ENCODE results near the gene NEURL4. TPM values are rescaled to one million over a fixed set of nuclear protein-coding genes. Genes with fewer than 3 reads are reported as not detected.
A peak's percentile ranks its signal among the peaks of the same experiment; 100 is the strongest.

NEURL4 gene
- total RNA-seq, 1 donor from 2014 or later, result 31.9 TPM

GRCh38 chr17:7281953-7282751 lies 47.0 kb downstream of the NEURL4 start:
- peak; percentile 87 for DNase-seq
- H3K27ac ChIP-seq (replicated peaks), result peak overlapping the region; percentile 95
- H3K4me1 ChIP-seq, result peaks cover 61% of the 10 kb centered on the region

GRCh38 chr17:7281074-7281952 lies 47.8 kb downstream of the NEURL4 start, which contains the start of gene SLC2A4:
TSS of gene SLC2A4 (plus strand) at chr17:7281718. CDS start at chr17:7281935, 217 bp downstream.
- TF ChIP-seq CTCF (IDR thresholded peaks at IDR 0.05; ENCODE audit: borderline replicate concordance), result no peak
- Histone ChIP-seq H3K36me3 (peaks cover 29% of the 10 kb centered on the region), H3K9me3 (replicated peaks) (no peaks in the 10 kb centered on the region), H3K27ac (replicated peaks) (peak within 1 kb of the TSS; percentile 95), H3K4me1 (peaks cover 61% of the 10 kb centered on the region), H3K4me3 (peak within 1 kb of the TSS; percentile 76), H3K27me3 (ENCODE audit: low read depth) (peaks cover 38% of the 10 kb centered on the region)
- intact Hi-C loops (cut with micrococcal nuclease), result no loop called here
- DNase-seq, result peak; percentile 94

More at GRCh38 chr17:7281953-7282751, 47.0 kb downstream of the NEURL4 start:
- Histone ChIP-seq H3K9me3 (replicated peaks) (no peaks in the 10 kb centered on the region), H3K36me3 (peaks cover 34% of the 10 kb centered on the region), H3K27me3 (ENCODE audit: low read depth) (peaks cover 40% of the 10 kb centered on the region), H3K4me3 (peak overlapping the region; percentile 76)
- intact Hi-C loops (cut with micrococcal nuclease), result no loop called here
- TF ChIP-seq CTCF (IDR thresholded peaks at IDR 0.05; ENCODE audit: borderline replicate concordance), result no peak

- no peaks in the 10 kb centered on the region for H3K9me3 ChIP-seq (replicated peaks)
- H3K4me1 ChIP-seq, result peaks cover 54% of the 10 kb centered on the region
- peaks cover 22% of the 10 kb centered on the region for H3K36me3 ChIP-seq
- TF ChIP-seq CTCF (IDR thresholded peaks at IDR 0.05; ENCODE audit: borderline replicate concordance), result peak; percentile 98
- peak overlapping the region; percentile 95 for H3K27ac ChIP-seq (replicated peaks)
- peaks cover 38% of the 10 kb centered on the region for H3K27me3 ChIP-seq (ENCODE audit: low read depth)
- peak overlapping the region; percentile 76 for H3K4me3 ChIP-seq
- DNase-seq, result peak; percentile 85
- intact Hi-C loops (cut with micrococcal nuclease), result no loop called here
Observed at GRCh38 chr17:7280519-7281073, 48.5 kb downstream of the NEURL4 start.

GRCh38 chr17:7279448-7279847 lies 49.7 kb downstream of the NEURL4 start:
- intact Hi-C loops (cut with micrococcal nuclease), result loop anchor here (10.0 kb wide), 1 partner anchor 65 kb away; no protein-coding TSS in a partner anchor
- no peak for TF ChIP-seq CTCF (IDR thresholded peaks at IDR 0.05; ENCODE audit: borderline replicate concordance)
- no peak overlapping the region for H3K27ac ChIP-seq (replicated peaks)
- peaks cover 42% of the 10 kb centered on the region for H3K4me1 ChIP-seq
- peaks cover 31% of the 10 kb centered on the region for H3K27me3 ChIP-seq (ENCODE audit: low read depth)
- DNase-seq, result no peak
- H3K9me3 ChIP-seq (replicated peaks), result no peaks in the 10 kb centered on the region
- H3K4me3 ChIP-seq, result no peak overlapping the region
- peaks cover 10% of the 10 kb centered on the region for H3K36me3 ChIP-seq

GRCh38 chr17:7266784-7267183 lies 62.4 kb downstream of the NEURL4 start:
- H3K36me3 ChIP-seq, result no peaks in the 10 kb centered on the region
- no peaks in the 10 kb centered on the region for H3K9me3 ChIP-seq (replicated peaks)
- no peak overlapping the region for H3K4me3 ChIP-seq
- intact Hi-C loops (cut with micrococcal nuclease), result no loop called here
- H3K4me1 ChIP-seq, result peaks cover 19% of the 10 kb centered on the region
- H3K27me3 ChIP-seq (ENCODE audit: low read depth), result peaks cover 94% of the 10 kb centered on the region
- DNase-seq, result no peak
- H3K27ac ChIP-seq (replicated peaks), result no peak overlapping the region
- TF ChIP-seq CTCF (IDR thresholded peaks at IDR 0.05; ENCODE audit: borderline replicate concordance), result no peak
